ENCODE data around the gene ARHGAP40. TPM values are rescaled to one million over a fixed set of nuclear protein-coding genes. Genes with fewer than 3 reads are reported as not detected.

The ARHGAP40 gene
- total and polyA plus RNA-seq, 2 of the 4 experiments (the other 2 are of a cell fraction): not detected

DNA sequence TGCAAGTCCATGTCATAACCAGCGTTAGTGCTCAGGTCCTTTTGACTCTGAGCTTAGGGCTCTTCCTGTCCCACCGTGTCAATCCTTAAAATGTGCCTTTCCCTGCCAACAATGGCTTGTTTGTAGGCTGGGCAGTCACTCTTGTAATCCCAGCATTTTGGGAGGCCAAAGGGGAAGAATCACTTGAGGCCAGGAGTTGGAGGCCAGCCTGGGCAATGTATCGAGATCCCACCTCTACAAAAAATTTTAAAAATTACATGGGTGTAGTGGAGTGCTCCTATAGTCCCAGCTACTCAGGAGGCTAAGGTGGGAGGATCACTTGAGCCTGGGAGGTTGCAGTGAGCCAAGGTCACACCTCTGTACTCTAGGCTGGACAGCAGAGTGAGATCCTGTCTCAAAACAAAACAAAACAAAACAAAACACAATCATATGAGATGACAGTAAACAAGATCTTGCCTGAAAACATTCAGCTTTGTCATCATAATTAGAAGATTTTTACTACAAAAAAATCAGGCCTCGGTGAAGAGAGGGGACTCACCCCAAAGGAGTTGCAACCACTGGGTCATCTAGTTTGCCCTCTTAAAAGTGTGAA, 70.2 kb downstream of the ARHGAP40 start:
- in situ Hi-C loops (cut with MboI; ENCODE audit: low sequenced_read_pairs): no loop called here
- Histone ChIP-seq H3K18ac (ENCODE audit: low read depth, low read length) (no peak overlapping the region), H3K79me1 (ENCODE audit: low read depth in 1 of 2, low read length in 2 of 2) (no peaks in the 10 kb centered on the region), H3K4me1 (ENCODE audit: control insufficient read depth, insufficient read depth, low read length) (no peaks in the 10 kb centered on the region), H2AFZ (replicated peaks; ENCODE audit: low read length, poor library complexity) (no peak overlapping the region), H3K23ac (ENCODE audit: low read depth, low read length) (no peak overlapping the region), H3K9ac (ENCODE audit: low read depth, low read length) (no peak overlapping the region), H2AK9ac (replicated peaks; ENCODE audit: low read depth, low read length, poor library complexity) (no peak overlapping the region), H4K91ac (ENCODE audit: insufficient read depth, low read depth, low read length) (no peak overlapping the region), H3K56ac (ENCODE audit: extremely low read depth, insufficient read depth, low read length) (no peak overlapping the region), H2BK120ac (ENCODE audit: low read depth, low read length) (no peak overlapping the region), H2AK5ac (ENCODE audit: low read depth, low read length) (no peak overlapping the region), H4K8ac (ENCODE audit: low read depth in 2 of 2, low read length in 2 of 2) (no peak overlapping the region), H3K14ac (replicated peaks; ENCODE audit: low read depth, low read length) (no peak overlapping the region), H3K4me2 (ENCODE audit: low read depth, low read length) (no peak overlapping the region), H2BK15ac (ENCODE audit: low read depth, low read length) (no peak overlapping the region), H4K20me1 (ENCODE audit: insufficient read depth, low read length) (no peaks in the 10 kb centered on the region; the same call in 1 of the 2 replicates), H3K9me3 (ENCODE audit: control insufficient read depth, insufficient read depth, low read length) (no peaks in the 10 kb centered on the region), H2BK5ac (ENCODE audit: low read depth, low read length, poor library complexity, severe bottlenecking) (no peak overlapping the region), H4K5ac (ENCODE audit: low read depth, low read length) (no peak overlapping the region), H3K27me3 (ENCODE audit: control insufficient read depth, insufficient read depth, low read length) (peaks cover 11% of the 10 kb centered on the region), H3K9me1 (ENCODE audit: insufficient read depth, low read length) (peaks cover 4% of the 10 kb centered on the region; the same call in 1 of the 2 replicates), H3K27ac (ENCODE audit: insufficient read depth, low read length) (no peak overlapping the region), H3K4me3 (ENCODE audit: insufficient read depth, low read depth, low read length) (no peak overlapping the region), H3K36me3 (ENCODE audit: control insufficient read depth, insufficient read depth, low read length) (no peaks in the 10 kb centered on the region), H2BK20ac (ENCODE audit: low read depth, low read length) (no peak overlapping the region), H3K4ac (ENCODE audit: low read depth, low read length) (no peak overlapping the region)
- DNase-seq (no peak), ATAC-seq (ENCODE audit: low read depth) (no peak)
- CTCF ChIA-PET: no interaction called here
- TF ChIP-seq POLR2A (IDR thresholded peaks at IDR 0.05; ENCODE audit: low read depth, low read length) (no peak), RFX5 (IDR thresholded peaks at IDR 0.05; ENCODE audit: low read depth, low read length) (no peak), CHD1 (IDR thresholded peaks at IDR 0.05; ENCODE audit: low read depth, low read length) (no peak), NFE2L2 (IDR thresholded peaks at IDR 0.05; ENCODE audit: low read depth, low read length) (no peak), MXI1 (IDR thresholded peaks at IDR 0.05; ENCODE audit: borderline replicate concordance, low read depth, low read length) (no peak), RAD21 (IDR thresholded peaks at IDR 0.05; ENCODE audit: low read length) (no peak), USF2 (IDR thresholded peaks at IDR 0.05; ENCODE audit: low read depth, low read length) (no peak), FOS (IDR thresholded peaks at IDR 0.05; ENCODE audit: low read depth, low read length) (no peak), ELK1 (IDR thresholded peaks at IDR 0.05; ENCODE audit: borderline replicate concordance, low read depth, low read length) (no peak), CEBPB (IDR thresholded peaks at IDR 0.05; ENCODE audit: low read depth, low read length) (no peak), MAFK (IDR thresholded peaks at IDR 0.05; ENCODE audit: low read depth, low read length) (no peak)
- TF ChIP-seq, protein P1, sequence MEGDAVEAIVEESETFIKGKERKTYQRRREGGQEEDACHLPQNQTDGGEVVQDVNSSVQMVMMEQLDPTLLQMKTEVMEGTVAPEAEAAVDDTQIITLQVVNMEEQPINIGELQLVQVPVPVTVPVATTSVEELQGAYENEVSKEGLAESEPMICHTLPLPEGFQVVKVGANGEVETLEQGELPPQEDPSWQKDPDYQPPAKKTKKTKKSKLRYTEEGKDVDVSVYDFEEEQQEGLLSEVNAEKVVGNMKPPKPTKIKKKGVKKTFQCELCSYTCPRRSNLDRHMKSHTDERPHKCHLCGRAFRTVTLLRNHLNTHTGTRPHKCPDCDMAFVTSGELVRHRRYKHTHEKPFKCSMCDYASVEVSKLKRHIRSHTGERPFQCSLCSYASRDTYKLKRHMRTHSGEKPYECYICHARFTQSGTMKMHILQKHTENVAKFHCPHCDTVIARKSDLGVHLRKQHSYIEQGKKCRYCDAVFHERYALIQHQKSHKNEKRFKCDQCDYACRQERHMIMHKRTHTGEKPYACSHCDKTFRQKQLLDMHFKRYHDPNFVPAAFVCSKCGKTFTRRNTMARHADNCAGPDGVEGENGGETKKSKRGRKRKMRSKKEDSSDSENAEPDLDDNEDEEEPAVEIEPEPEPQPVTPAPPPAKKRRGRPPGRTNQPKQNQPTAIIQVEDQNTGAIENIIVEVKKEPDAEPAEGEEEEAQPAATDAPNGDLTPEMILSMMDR (conservative IDR thresholded peaks at IDR 0.05; ENCODE audit: low read depth, low read length): no peak
- POLR2A ChIA-PET (ENCODE audit: unreplicated experiment): no interaction called here
- dilution Hi-C loops (cut with HindIII; ENCODE audit: low sequenced_read_pairs, unreplicated experiment): no loop called here
- no TSS peak for BruUV-seq (replicated peaks)
- 14% methylated on average over 2 of the region's 4 CpGs; no CpG with 5 or more reads in 1 of the 2 experiments for WGBS, 2 experiments (ENCODE audit: extremely low coverage in 2 of 2, insufficient read length in 1 of 2)
- intact Hi-C loops (cut with micrococcal nuclease): no loop called here

Measured in IMR-90 (cell line).